ENCODE data around the gene LPP.

GRCh38 chr3:188276375-188276774 is 122.4 kb downstream of the LPP start:
- TF ChIP-seq, protein P1, sequence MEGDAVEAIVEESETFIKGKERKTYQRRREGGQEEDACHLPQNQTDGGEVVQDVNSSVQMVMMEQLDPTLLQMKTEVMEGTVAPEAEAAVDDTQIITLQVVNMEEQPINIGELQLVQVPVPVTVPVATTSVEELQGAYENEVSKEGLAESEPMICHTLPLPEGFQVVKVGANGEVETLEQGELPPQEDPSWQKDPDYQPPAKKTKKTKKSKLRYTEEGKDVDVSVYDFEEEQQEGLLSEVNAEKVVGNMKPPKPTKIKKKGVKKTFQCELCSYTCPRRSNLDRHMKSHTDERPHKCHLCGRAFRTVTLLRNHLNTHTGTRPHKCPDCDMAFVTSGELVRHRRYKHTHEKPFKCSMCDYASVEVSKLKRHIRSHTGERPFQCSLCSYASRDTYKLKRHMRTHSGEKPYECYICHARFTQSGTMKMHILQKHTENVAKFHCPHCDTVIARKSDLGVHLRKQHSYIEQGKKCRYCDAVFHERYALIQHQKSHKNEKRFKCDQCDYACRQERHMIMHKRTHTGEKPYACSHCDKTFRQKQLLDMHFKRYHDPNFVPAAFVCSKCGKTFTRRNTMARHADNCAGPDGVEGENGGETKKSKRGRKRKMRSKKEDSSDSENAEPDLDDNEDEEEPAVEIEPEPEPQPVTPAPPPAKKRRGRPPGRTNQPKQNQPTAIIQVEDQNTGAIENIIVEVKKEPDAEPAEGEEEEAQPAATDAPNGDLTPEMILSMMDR (IDR thresholded peaks at IDR 0.05; ENCODE audit: low read length), result no peak
- TF ChIP-seq EZH2 (IDR thresholded peaks at IDR 0.05; ENCODE audit: borderline replicate concordance, low read length), result no peak
